Parathyroid adenoma (tissue), 2 donors: Measurements from ENCODE around the gene FIBIN.

Source experiments
- H2AFZ ChIP-seq: fragments of 300-600 bp; sonication (generic); one replicate; pipeline ENCODE4 v1.7.0; 2017; ENCODE audit warnings: antibody characterized with exemption, mild to moderate bottlenecking
- H3K27ac ChIP-seq: fragments of 300-600 bp; sonication (generic); one replicate; pipeline ENCODE4 v1.7.0; 2017
- H3K27me3 ChIP-seq: fragments of 300-600 bp; sonication (generic); one replicate; pipeline ENCODE4 v1.7.0; 2017; ENCODE audit warnings: low read length; ENCODE audit not compliant: control insufficient read depth, insufficient read depth
- H3K36me3 ChIP-seq: fragments of 300-600 bp; sonication (generic); one replicate; pipeline ENCODE4 v1.7.0; 2017; ENCODE audit warnings: low read length; ENCODE audit not compliant: control insufficient read depth, insufficient read depth
- H3K4me1 ChIP-seq: fragments of 300-600 bp; sonication (generic); one replicate; pipeline ENCODE4 v1.7.0; 2017; ENCODE audit warnings: control low read depth
- H3K4me2 ChIP-seq: fragments of 300-600 bp; sonication (generic); one replicate; pipeline ENCODE4 v1.7.0; 2017; ENCODE audit warnings: low read length
- H3K4me3 ChIP-seq: fragments of 300-600 bp; sonication (generic); one replicate; pipeline ENCODE4 v1.7.0; 2017; ENCODE audit warnings: low read depth, low read length
- H3K79me2 ChIP-seq: fragments of 300-600 bp; sonication (generic); one replicate; pipeline ENCODE4 v1.7.0; 2017; ENCODE audit warnings: control low read depth
- H3K9ac ChIP-seq: fragments of 300-600 bp; sonication (generic); one replicate; pipeline ENCODE4 v1.7.0; 2017; ENCODE audit warnings: mild to moderate bottlenecking
- H3K9me3 ChIP-seq: fragments of 300-600 bp; sonication (generic); one replicate; pipeline ENCODE4 v1.7.0; 2017; ENCODE audit warnings: low read length; ENCODE audit not compliant: control insufficient read depth
- CTCF ChIP-seq: fragments of 300-600 bp; sonication (generic); IDR thresholded peaks from one replicate; pipeline ENCODE4 v1.7.0; 2017; ENCODE audit warnings: antibody characterized with exemption, mild to moderate bottlenecking
- donor health status: primary hyperparathyroidism.

The FIBIN gene

DNA sequence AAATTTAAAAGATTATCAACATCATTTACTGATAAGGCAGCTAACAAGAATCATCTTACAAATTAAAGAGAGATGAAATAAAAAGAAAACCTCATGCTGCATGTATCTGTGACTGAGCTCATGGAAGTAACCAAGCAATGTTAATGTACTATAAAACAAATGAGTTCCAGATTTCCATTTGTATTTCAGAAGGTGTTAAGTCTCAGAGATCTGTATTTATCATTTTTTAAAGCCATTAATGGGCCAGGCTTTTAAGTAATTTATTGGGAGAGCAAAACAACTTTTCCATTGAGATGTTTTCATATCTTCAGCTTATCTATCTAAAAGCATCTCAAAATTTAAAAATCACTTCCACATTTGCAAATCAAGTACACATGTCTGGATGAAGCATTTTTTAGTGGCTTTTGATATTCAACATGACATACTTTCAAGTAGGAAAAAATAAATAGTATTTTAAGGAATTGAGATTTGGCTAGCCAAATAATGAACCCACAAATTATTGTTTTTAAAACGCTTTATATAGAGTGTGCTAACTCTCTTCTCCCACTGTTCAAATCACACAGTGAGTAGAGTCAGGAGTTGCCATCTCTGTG lies 28.8 kb downstream of the FIBIN start:
- Histone ChIP-seq H3K4me1 (no peaks in the 10 kb centered on the region), H3K27me3 (no peaks in the 10 kb centered on the region), H3K9ac (no peak overlapping the region), H2AFZ (no peak overlapping the region), H3K79me2 (no peaks in the 10 kb centered on the region), H3K4me2 (no peak overlapping the region), H3K9me3 (no peaks in the 10 kb centered on the region), H3K27ac (no peak overlapping the region), H3K36me3 (no peaks in the 10 kb centered on the region), H3K4me3 (no peak overlapping the region)
- no peak for TF ChIP-seq CTCF

GRCh38 chr11:27024865-27025264 lies 31.0 kb downstream of the FIBIN start:
- Histone ChIP-seq H3K36me3 (no peaks in the 10 kb centered on the region), H2AFZ (no peak overlapping the region), H3K4me2 (no peak overlapping the region), H3K4me3 (no peak overlapping the region), H3K27me3 (no peaks in the 10 kb centered on the region), H3K4me1 (no peaks in the 10 kb centered on the region), H3K79me2 (no peaks in the 10 kb centered on the region), H3K9ac (no peak overlapping the region), H3K9me3 (no peaks in the 10 kb centered on the region), H3K27ac (no peak overlapping the region)
- TF ChIP-seq CTCF: no peak

- H3K9ac ChIP-seq: no peak overlapping the region
- H2AFZ ChIP-seq: no peak overlapping the region
- H3K4me3 ChIP-seq: no peak overlapping the region
- H3K4me1 ChIP-seq: no peaks in the 10 kb centered on the region
- no peaks in the 10 kb centered on the region for H3K27me3 ChIP-seq
- no peaks in the 10 kb centered on the region for H3K36me3 ChIP-seq
- no peak overlapping the region for H3K27ac ChIP-seq
- H3K79me2 ChIP-seq: no peaks in the 10 kb centered on the region
- no peak overlapping the region for H3K4me2 ChIP-seq
- no peak for TF ChIP-seq CTCF
- no peaks in the 10 kb centered on the region for H3K9me3 ChIP-seq
These were observed 31.5 kb downstream of the FIBIN start for GRCh38 chr11:27025312-27025955.

DNA sequence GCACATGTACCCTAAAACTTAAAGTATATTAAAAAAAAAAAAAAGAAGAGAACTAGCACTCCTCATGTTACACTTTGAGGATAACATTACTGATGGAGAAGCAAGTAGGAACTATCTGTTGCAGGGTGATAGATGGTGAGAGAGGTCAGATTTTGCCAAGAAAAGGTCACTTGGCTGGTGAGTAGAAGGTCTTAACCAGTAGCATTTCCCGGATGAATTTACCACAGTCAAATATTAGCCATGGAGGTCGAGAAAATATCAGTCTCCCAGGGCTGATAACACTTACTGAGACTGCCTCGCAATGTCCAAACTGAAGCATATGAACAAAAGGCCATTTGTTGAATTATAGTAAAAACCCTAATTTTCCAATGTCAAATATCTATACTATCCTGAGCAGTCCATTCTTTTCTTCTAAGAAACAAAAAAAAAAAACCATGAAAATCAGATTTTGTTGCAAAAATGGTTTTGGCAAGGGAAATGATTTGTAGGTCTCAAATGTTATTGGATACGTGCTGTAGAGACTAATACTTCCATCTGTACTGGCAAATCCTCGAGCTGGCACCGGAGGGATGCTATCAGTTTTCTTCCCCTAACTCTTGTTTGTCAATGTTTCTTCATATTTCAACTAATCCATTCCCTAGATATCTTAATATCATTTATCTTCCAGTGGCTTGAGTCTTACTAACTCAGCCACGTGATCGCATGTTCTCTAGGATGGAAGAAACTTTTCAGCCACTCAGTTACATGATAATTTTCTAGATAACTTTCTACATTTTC lies 32.2 kb downstream of the FIBIN start:
- Histone ChIP-seq H3K9ac (no peak overlapping the region), H3K9me3 (no peaks in the 10 kb centered on the region), H3K4me1 (no peaks in the 10 kb centered on the region), H3K27ac (no peak overlapping the region), H3K79me2 (no peaks in the 10 kb centered on the region), H3K36me3 (no peaks in the 10 kb centered on the region), H3K4me3 (no peak overlapping the region), H2AFZ (no peak overlapping the region), H3K27me3 (no peaks in the 10 kb centered on the region), H3K4me2 (no peak overlapping the region)
- no peak for TF ChIP-seq CTCF
